SKM-1 treated with dmso at 0.1 percent for 144 hours (cell line): ENCODE measurements around the gene SLC6A3.
"Not testable (repeated sequence)": the region's sequence is repeated elsewhere in the genome, so short reads cannot be mapped to it uniquely, and the experiment has no call there.

Experiments
- DNase-seq: peaks from one replicate; lab custom pipeline; 2025; ENCODE audit not compliant: unreplicated experiment; lab: John Stamatoyannopoulos, UW

Gene SLC6A3

GRCh38 chr5:1375871-1376810, 69.1 kb downstream of the SLC6A3 start:
- no peak for DNase-seq

GRCh38 chr5:1374679-1375055, 70.6 kb downstream of the SLC6A3 start:
- DNase-seq, result no peak

GRCh38 chr5:1374030-1374678, 71.1 kb downstream of the SLC6A3 start:
- DNase-seq, result no peak

GRCh38 chr5:1371972-1372342, 73.3 kb downstream of the SLC6A3 start:
- not testable (repeated sequence) for DNase-seq

- DNase-seq, result no peak
Observed at GRCh38 chr5:1371218-1371971, 73.8 kb downstream of the SLC6A3 start.

- DNase-seq, result no peak
Observed at GRCh38 chr5:1370006-1370405, 75.2 kb downstream of the SLC6A3 start.

GRCh38 chr5:1368756-1369155, 76.5 kb downstream of the SLC6A3 start:
- DNase-seq, result no peak

- no peak for DNase-seq
Observed at GRCh38 chr5:1368236-1368635, 77.0 kb downstream of the SLC6A3 start.

GRCh38 chr5:1367149-1367548, 78.1 kb downstream of the SLC6A3 start:
- no peak for DNase-seq

- no peak for DNase-seq
Observed at GRCh38 chr5:1366514-1366913, 78.7 kb downstream of the SLC6A3 start.

GRCh38 chr5:1364211-1364610, 81.0 kb downstream of the SLC6A3 start:
- no peak for DNase-seq

- DNase-seq, result no peak
Observed at GRCh38 chr5:1363581-1363980, 81.7 kb downstream of the SLC6A3 start.

GRCh38 chr5:1363160-1363559, 82.1 kb downstream of the SLC6A3 start:
- DNase-seq, result no peak

GRCh38 chr5:1362242-1363015, 82.8 kb downstream of the SLC6A3 start:
- no peak for DNase-seq

GRCh38 chr5:1360861-1361260, 84.4 kb downstream of the SLC6A3 start:
- DNase-seq, result no peak

- peak; percentile 86 for DNase-seq
Observed at GRCh38 chr5:1360367-1360766, 84.9 kb downstream of the SLC6A3 start.

- no peak for DNase-seq
Observed at GRCh38 chr5:1359713-1360112, 85.5 kb downstream of the SLC6A3 start.

- no peak for DNase-seq
Observed at GRCh38 chr5:1359031-1359645, 86.1 kb downstream of the SLC6A3 start.

- DNase-seq, result no peak
Observed at GRCh38 chr5:1358726-1359025, 86.6 kb downstream of the SLC6A3 start.

GRCh38 chr5:1357946-1358725, 87.1 kb downstream of the SLC6A3 start:
- DNase-seq, result no peak
